NCI-H1092 treated with DMSO at 0.1 percent for 48 hours (cell line): ENCODE results near the gene EYA3.
A peak's percentile ranks its signal among the peaks of the same experiment; 100 is the strongest.

Experiments
- DNase-seq: peaks from one replicate; lab custom pipeline; 2025; lab: John Stamatoyannopoulos, UW

EYA3 gene

DNA sequence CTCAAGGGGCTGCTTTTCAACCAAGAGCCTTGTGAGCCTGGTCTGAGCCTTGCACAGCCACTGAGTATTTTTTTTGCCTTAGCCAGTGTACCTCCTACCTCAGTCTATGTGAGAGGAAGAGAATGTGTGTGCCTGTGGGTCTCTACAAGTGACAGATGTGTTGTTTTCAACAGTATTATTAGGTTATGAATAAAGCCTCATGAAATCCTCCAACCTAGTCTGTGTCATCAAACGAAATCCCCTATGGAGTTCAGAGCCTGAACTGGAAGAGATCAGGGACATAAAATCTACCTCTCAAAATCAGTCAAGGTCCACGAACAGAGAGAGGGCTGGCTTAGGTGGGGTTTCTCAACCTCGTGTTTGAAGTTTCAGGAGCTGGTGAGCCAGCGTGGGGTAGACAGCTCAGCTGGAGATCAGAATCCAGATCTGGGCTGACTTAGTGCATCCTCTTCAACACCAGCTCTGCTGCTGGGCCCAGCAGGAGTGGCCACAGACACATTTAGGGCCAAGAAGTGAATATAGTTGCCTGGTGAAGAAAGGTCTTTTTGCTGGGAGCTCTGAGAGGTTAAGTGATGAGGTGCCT is 120.4 kb downstream of the EYA3 start:
- DNase-seq, result no peak

DNA sequence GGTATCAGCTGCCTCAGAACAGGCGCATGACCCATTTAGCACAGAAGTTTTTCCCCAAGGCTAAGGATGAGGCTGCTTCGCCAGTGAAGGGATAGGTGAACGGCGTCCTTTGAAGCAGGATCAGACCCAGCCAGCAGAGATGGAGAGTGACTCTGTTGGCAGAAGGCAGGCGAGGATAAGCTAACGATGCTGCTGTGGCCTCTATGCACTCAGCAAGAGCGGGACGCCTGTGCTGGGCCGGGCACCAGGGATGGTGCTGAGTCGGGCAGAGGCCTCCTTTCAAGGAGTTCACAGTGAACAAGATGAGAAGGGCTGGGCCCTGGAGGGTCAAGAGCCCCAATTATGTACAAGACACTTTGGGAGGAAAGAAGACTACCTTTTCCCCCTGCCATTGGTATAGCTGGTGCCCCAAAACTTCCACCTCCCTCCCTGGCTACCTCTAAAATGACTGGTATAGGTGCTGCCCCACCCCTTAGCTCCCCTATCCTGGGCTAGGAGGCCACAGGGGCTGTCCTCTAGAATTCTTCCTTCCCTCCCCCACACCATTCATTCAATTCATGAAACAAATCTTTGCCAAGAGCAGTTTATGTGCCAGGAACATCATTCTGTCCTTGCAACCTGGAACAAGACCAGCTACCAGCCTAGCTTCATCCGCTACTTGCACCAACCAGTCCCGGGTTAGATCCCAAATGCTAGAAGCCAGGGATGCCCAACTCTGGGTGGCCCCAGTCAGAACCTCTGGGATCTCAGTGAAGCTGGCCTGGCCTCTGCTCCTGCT is 121.1 kb downstream of the EYA3 start:
- DNase-seq, result no peak

DNA sequence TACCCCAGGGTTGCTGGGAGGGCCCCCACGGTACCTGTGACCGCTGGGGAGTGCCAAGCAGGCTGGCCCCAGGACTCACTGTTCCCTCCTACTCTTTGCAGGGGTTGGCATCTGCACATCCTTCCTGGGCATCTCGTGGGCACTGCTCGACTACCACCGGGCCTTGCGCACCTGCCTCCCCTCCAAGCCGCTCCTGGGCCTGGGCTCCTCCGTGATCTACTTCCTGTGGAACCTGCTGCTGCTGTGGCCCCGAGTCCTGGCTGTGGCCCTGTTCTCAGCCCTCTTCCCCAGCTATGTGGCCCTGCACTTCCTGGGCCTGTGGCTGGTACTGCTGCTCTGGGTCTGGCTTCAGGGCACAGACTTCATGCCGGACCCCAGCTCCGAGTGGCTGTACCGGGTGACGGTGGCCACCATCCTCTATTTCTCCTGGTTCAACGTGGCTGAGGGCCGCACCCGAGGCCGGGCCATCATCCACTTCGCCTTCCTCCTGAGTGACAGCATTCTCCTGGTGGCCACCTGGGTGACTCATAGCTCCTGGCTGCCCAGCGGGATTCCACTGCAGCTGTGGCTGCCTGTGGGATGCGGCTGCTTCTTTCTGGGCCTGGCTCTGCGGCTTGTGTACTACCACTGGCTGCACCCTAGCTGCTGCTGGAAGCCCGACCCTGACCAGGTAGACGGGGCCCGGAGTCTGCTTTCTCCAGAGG is 121.9 kb downstream of the EYA3 start:
- DNase-seq, result no peak

DNA sequence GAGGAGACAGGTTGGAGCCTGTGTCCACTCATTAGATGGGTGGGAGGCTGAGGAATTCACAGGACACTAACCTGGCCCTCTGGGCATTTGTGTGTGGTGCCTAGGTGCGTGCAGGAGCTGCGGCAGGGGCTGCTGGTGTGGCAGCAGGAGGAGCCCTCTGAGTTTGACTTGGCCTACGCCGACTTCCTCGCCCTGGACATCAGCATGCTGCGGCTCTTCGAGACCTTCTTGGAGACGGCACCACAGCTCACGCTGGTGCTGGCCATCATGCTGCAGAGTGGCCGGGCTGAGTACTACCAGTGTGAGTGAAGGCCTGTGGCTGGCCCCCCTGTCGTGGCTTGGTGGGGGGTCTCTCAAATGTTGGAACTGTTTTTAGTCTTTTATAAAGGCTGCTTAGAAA is 125.0 kb downstream of the EYA3 start:
- no peak for DNase-seq

DNA sequence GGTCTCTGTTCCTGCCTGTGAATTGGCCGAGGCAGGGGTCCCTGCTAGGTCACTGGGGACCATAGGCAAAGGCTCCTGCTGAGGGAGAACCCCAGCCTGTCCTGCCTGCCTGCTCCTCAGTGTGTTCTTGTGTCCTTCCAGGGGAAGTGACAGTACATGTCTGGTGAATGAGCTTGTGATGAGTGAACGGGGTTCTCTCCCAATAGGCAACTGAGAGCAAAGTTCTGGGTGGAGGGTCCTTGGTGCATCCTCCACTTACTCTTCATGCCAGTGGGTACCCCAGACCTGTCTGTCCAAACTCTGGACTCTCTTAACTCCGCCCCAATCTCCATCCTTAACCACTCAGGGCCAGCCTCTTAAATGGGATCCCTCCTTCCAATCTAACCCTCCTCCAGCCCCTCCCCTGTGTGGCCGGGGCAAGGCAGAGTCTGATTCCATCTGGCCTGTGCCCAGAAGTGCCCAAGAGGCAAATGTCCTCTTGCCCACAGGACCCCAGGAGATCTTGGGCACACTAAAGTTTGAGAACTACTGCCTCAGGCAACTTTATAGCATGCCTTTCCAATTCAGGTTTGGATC is 126.7 kb downstream of the EYA3 start:
- DNase-seq, result no peak

DNA sequence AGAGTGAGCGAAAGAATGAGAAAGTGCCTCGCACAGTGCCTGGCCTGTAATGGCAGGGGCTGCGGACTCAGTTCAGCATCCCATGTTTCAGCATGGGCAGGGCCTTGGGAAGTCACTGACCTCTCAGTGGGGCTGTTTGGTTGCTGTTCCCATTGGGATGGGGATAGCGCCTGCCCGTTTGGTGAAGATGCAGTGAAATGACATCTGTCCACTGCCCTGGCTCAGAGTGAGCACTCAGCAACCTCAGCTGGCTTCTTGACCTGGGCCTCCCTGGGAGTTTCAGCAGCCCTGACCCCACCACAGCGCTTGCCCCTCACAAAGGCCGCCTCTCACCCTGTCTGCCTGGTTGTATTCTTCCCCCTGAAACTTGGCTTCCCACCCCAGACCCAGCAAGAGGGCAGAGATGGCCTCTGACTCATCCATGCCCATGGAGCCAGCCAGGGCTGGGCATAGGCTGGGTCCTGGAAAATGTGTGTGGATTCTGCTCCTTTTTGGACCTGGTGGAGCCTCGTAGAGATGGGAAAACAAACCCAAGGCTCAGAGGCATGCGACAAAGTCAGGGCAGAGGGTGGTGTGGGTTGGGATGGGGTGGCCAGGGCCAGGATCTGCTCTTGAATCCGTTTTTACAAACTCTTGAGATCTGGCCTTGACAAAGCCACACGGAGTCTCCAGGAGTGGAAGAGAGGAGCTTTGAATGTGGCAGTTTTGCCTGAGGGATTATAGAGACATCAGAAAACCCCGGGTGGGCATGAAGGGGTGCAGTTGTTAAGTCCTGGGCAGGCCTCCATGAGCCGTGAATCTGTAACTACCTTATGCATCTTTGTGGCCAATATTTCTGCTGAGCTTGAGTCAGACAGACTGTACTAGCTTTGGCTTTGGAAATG is 127.4 kb downstream of the EYA3 start:
- no peak for DNase-seq

DNA sequence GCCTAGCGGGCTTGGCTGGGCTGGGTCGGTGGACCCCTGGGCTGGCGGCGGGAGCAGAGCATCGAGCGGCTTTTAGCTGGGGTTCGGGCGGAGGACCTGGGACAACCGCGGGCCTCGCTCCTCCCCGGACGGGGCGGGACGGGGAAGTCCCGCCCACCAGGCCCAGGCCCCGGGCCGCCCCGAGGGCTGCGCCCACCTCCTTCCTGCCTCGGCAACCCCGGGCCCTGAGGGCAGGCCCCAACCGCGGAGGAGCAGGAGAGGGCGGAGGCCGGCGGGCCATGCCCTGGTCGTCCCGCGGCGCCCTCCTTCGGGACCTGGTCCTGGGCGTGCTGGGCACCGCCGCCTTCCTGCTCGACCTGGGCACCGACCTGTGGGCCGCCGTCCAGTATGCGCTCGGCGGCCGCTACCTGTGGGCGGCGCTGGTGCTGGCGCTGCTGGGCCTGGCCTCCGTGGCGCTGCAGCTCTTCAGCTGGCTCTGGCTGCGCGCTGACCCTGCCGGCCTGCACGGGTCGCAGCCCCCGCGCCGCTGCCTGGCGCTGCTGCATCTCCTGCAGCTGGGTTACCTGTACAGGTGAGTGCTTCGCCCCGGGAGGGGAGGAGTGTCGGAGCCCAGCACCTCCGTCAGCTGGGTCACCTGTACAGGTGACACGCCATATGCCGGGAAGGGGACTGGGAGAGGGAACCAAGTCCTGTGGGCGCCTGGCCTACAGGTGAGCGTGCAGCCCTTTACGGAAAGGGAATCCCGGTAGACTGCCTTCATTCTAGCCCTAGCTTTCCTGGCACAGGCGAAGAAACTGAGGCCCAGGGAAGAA is 128.4 kb downstream of the EYA3 start, which contains the start of gene XKR8:
TSS of gene XKR8 (plus strand) at position 182 of the 812 bp plus-strand sequence. CDS start at position 279, 97 bp downstream.
- DNase-seq, result peak; percentile 11

DNA sequence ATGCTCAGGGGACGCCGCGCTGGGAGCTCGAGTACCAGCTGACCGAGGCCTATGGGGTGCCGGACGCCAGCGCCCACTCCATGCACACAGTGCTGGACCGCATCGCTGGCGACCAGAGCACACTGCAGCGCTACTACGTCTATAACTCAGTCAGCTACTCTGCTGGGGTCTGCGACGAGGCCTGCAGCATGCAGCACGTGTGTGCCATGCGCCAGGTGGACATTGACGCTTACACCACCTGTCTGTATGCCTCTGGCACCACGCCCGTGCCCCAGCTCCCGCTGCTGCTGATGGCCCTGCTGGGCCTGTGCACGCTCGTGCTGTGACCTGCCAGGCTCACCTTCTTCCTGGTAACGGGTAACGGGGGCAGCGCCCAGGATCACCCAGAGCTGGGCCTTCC is 129.9 kb downstream of the EYA3 start:
- DNase-seq, result no peak

DNA sequence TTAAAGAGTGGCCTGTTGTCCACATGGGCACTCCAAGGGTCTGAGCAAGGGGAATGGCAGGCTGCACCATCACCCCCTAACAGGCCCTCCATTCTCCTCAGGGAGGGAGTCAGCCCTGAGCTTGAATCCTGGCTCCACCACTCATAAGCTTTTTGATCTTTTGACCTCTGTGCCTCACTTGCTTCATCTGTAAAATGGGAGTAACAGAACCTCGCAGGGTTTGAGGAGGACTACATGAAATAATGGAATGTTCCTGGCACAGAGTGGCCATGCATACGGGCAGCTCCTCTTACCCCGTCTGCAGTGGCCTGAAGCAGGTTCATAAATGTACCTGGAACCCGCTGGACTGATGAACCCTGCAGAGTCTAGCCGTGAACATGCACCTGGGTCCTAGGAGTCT is 130.8 kb downstream of the EYA3 start:
- no peak for DNase-seq

DNA sequence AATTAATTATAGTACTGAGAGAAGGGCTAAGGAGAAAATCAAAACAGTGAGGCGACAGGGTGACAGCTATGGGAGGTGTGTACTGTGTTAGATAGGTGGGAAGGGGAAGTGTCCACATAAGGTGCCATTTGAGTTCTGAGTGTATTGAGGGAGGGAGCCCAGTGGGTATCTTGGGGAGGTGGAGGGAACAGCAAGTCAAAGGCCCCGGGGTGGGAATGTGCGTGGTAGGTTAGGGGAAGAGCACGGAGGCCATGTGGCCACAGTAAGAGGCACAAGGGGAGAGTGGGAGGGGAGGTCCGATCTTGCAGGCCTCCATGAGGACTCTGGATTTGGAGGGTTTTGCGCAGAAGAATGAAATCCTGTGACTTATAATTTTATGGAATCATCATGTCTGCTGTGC is 131.6 kb downstream of the EYA3 start:
- DNase-seq, result no peak

DNA sequence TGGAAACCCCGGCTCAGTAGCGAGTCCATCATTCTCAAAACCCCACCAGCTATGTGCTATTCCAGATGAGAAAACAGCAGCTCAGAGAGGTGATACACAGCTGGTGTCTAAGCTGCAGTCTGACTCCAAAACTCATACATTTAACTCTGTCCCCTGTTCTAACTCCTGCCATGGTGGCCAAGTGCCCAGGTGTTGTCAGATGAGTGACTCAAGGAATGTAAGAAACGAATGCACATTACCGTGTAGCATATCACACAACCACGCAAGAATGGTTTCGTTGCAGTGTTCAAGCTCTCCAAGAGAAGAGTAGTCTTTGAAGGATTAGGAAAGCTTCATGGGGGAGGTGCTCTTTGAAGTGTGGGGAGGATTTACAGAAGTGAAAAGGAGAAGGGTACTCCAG is 133.3 kb downstream of the EYA3 start:
- DNase-seq, result no peak

DNA sequence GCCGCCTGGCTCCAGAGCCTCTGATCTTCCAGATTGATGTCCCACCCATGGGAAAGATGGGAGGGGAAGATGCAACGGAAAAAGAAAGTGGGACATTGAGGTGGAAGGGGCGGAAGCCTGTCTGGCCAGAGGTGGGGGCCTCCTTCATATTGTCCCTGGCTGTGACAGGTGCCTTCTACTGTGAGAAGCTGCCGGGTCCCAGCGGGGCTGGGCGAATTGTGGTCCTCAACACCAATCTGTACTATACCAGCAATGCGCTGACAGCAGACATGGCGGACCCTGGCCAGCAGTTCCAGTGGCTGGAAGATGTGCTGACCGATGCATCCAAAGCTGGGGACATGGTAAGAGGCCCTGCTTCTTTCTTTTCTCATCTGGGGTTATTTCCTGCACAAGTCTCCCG is 134.2 kb downstream of the EYA3 start:
- DNase-seq, result no peak

DNA sequence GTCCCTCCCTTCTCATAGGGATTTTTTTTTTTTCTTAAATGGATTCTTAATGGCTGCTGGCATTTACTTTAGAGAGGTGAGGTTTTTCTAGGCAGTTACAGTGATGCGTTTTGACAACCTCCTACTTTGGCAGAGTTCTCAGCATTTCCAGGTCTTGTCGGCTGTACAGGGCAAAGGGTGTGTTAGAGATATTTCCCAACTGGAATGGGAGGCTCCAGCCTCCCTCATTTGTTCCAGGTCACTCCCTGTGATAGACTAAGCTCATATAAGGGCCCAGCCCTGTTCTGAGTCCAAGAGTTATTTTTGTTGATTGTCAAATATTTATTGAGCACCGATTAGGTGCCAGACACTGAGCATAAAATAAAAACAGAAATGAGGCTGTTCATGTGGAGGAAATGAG is 136.3 kb downstream of the EYA3 start:
- DNase-seq, result no peak

DNA sequence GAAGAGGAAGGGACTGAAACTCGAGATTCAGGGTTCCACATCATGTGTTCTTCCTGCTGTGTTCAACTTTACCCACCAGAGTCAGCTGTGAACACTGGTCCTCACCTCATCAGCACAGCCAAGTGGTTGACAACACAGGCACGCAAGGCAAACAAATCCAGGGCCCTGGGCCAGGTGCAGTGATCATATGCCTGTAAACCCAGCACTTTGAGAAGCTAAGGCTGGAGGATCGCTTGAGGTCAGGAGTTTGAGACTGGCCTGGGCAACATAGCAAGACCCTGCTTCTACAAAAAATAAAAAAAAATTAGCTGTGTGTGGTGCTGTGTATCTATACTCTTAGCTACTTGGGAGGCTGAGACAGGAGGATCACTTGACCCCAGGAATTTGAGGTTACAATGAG is 137.0 kb downstream of the EYA3 start:
- no peak for DNase-seq

DNA sequence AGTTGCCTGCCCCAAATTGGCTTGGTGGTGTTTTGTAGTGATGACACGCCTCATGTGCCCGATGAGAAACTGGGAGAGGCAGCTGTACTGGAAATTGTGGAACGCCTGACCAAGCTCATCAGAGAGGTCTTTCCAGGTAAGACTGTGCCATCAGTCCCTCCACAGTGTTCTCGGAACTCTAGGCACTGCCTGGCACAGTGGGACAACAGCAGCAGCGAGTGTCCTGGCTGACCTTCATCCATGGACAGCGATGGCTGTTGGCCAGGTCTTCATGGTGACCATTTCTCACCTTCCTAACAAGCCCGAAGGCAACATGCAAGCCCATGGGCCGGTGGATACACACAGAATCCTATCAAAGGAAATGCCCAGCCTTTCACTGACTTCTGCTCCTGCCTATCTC is 139.4 kb downstream of the EYA3 start:
- DNase-seq, result no peak

DNA sequence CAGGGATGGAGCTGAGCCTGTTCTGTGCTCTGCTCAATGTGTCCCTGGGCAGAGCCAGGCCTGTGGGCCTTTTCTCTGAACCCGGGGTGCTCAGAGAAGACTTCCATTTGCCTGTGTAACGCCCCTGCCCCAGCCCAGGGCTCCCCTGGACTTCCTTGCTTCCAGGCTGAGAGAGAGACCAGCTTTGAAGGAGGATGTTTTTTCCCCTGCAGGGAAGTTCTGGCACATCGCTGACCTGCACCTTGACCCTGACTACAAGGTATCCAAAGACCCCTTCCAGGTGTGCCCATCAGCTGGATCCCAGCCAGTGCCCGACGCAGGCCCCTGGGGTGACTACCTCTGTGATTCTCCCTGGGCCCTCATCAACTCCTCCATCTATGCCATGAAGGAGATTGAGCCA is 143.4 kb downstream of the EYA3 start:
- DNase-seq, result no peak

DNA sequence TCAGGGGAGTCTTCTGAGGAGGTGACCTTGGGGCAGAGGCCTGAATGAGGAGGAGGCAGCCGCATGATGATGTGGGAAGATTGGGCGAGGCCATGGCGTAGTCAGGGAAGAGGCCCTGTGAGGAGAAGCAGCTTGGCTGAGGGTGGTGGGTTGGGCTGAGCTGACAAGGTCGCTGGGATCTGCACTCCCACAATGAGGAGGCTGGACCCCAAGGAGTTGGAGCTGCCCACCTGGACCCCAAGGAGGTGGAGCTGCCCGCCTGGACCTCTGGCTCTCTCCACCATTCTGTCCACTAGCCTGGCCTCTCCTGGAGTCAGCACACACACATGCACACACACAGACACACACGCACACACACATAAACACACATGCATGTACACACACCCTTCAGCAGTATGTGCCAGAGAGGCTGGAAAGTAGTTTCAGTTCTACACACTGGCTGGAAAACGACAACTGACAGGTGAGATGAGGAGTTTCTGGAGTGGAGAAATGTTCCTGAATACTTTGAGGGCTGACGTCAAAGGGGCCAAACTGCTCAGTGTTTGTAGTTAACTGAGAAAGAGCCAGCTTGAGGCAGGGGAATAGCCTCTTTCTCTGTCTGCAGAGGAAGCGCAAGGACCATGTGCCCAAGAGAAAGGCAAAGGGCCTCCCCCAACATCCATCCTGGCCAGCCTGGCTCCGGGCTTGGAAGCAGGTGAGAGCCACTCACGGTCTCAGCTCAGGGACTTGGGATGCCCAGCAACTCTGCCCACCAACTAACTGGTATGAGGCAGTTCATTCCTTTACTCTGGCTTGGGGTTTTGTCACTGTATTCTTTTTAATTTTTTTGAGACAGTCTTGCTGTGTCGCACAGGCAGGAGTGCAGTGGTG is 146.5 kb downstream of the EYA3 start:
- DNase-seq, result no peak

DNA sequence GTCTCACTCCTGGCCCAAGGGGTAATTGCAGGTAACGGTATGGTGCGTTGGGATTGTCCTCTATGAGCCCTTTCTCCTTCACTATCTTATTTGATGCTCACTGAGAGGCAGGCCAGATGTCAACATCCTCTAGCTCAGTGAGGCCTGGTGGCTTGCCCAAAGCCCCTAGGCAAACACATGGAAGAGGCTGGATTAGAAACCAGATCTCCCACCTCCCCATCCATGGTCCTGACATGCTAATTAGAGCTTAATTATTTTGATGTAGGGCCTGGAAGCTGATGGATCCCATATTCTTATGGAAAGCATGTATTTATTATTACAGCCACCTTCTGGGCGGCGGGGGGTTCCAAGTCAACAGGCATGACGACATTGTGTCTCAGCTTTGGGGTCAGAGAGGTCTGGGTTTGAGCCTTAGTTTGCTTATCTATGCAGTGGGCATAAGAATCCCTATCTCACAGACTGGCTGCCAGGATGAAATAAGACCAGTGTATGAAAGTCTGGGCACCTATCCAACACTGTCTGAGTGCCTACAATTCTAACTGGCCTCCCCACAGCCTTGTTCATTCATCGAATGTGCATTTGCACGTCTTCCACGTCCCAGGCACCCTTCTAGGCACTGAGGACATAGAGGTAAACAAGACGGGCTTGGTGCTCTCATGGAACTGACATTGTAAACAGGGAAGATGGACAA is 147.4 kb downstream of the EYA3 start:
- DNase-seq, result peak; percentile 19

DNA sequence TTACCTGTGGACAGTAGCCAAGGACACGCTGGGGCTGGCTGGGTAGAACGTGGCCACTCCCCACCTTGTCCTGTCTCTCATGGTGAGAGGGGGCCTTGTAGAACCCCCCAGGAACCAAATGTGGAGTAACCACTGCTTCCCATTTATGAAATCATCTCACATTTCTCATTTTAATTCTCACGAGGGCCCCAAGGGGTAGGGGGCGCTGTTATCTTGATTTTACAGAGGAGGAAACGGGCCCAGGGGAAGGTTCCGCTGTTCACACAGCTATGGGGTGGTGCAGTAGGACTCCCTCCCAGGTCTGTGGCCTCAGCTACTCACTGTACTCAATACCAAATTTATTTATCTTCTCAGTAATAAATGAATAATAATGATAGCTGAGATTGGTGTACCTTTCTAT is 148.1 kb downstream of the EYA3 start:
- no peak for DNase-seq
